ENCODE measurements around the gene PLD1.

PLD1 gene

GRCh38 chr3:171811295-171811912 lies 1.1 kb upstream of the PLD1 start (continued):
- TF ChIP-seq EGR2 (tag by site-specific recombination; IDR thresholded peaks at IDR 0.05; ENCODE audit: low read depth) (no peak), ZNF148 (tag by site-specific recombination; IDR thresholded peaks at IDR 0.05; ENCODE audit: borderline replicate concordance) (no peak), ZNF239 (tag by site-specific recombination; IDR thresholded peaks at IDR 0.05) (no peak), ZNF501 (tag by site-specific recombination; IDR thresholded peaks at IDR 0.05) (no peak), ZNF214 (tag by site-specific recombination; IDR thresholded peaks at IDR 0.05; ENCODE audit: borderline replicate concordance) (no peak), ZNF707 (tag by site-specific recombination; IDR thresholded peaks at IDR 0.05) (no peak), ZNF157 (tag by site-specific recombination; IDR thresholded peaks at IDR 0.05) (no peak), PRDM2 (tag by site-specific recombination; IDR thresholded peaks at IDR 0.05; ENCODE audit: borderline replicate concordance) (no peak), ZNF660 (tag by site-specific recombination; IDR thresholded peaks at IDR 0.05) (no peak), PRDM10 (tag by site-specific recombination; IDR thresholded peaks at IDR 0.05) (0 out of 2 replicates have a peak, but pooled peaks have one; percentile 34), BCL11B (tag by site-specific recombination; IDR thresholded peaks at IDR 0.05; ENCODE audit: low read depth) (no peak), ZNF280C (tag by site-specific recombination; IDR thresholded peaks at IDR 0.05) (no peak), ZNF202 (tag by site-specific recombination; IDR thresholded peaks at IDR 0.05; ENCODE audit: borderline replicate concordance) (no peak), ZNF433 (tag by site-specific recombination; IDR thresholded peaks at IDR 0.05; ENCODE audit: low read depth) (no peak), SALL2 (tag by site-specific recombination; IDR thresholded peaks at IDR 0.05; ENCODE audit: borderline replicate concordance) (no peak), ZNF16 (tag by site-specific recombination; IDR thresholded peaks at IDR 0.05; ENCODE audit: low read depth) (no peak)
- TF ChIP-seq, protein P1, sequence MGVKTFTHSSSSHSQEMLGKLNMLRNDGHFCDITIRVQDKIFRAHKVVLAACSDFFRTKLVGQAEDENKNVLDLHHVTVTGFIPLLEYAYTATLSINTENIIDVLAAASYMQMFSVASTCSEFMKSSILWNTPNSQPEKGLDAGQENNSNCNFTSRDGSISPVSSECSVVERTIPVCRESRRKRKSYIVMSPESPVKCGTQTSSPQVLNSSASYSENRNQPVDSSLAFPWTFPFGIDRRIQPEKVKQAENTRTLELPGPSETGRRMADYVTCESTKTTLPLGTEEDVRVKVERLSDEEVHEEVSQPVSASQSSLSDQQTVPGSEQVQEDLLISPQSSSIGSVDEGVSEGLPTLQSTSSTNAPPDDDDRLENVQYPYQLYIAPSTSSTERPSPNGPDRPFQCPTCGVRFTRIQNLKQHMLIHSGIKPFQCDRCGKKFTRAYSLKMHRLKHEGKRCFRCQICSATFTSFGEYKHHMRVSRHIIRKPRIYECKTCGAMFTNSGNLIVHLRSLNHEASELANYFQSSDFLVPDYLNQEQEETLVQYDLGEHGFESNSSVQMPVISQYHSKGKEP (tag by site-specific recombination; IDR thresholded peaks at IDR 0.05): peak; percentile 99
- TF ChIP-seq, protein P2, sequence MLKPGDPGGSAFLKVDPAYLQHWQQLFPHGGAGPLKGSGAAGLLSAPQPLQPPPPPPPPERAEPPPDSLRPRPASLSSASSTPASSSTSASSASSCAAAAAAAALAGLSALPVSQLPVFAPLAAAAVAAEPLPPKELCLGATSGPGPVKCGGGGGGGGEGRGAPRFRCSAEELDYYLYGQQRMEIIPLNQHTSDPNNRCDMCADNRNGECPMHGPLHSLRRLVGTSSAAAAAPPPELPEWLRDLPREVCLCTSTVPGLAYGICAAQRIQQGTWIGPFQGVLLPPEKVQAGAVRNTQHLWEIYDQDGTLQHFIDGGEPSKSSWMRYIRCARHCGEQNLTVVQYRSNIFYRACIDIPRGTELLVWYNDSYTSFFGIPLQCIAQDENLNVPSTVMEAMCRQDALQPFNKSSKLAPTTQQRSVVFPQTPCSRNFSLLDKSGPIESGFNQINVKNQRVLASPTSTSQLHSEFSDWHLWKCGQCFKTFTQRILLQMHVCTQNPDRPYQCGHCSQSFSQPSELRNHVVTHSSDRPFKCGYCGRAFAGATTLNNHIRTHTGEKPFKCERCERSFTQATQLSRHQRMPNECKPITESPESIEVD (tag by site-specific recombination; IDR thresholded peaks at IDR 0.05): peak; percentile 92
- TF ChIP-seq, protein P3, sequence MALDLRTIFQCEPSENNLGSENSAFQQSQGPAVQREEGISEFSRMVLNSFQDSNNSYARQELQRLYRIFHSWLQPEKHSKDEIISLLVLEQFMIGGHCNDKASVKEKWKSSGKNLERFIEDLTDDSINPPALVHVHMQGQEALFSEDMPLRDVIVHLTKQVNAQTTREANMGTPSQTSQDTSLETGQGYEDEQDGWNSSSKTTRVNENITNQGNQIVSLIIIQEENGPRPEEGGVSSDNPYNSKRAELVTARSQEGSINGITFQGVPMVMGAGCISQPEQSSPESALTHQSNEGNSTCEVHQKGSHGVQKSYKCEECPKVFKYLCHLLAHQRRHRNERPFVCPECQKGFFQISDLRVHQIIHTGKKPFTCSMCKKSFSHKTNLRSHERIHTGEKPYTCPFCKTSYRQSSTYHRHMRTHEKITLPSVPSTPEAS (tag by site-specific recombination; IDR thresholded peaks at IDR 0.05): 0 out of 2 replicates have a peak, but pooled peaks have one; percentile 4

All from HEK293 (cell line).